Brain microvascular endothelial cell (primary cell): Measurements from ENCODE around the gene CDK5RAP2.
"Not testable (repeated sequence)": the region's sequence is repeated elsewhere in the genome, so short reads cannot be mapped to it uniquely, and the experiment has no call there.

Experiments used
- DNase-seq: peaks from one replicate; pipeline ENCODE4 v3.0.0-alpha.2; 2020
- H3K27ac ChIP-seq: fragments of 250-450 bp; sonication (Bioruptor Pico); 2 replicates; pipeline ENCODE4 v1.5.1; 2020; ENCODE audit warnings: mild to moderate bottlenecking, moderate library complexity
- H3K27me3 ChIP-seq: fragments of 250-450 bp; sonication (Bioruptor Pico); replicated peaks from 2 replicates; pipeline ENCODE4 v1.5.1; 2020; ENCODE audit warnings: mild to moderate bottlenecking
- H3K36me3 ChIP-seq: fragments of 250-450 bp; sonication (Bioruptor Pico); replicated peaks from 2 replicates; pipeline ENCODE4 v1.5.1; 2020; ENCODE audit warnings: mild to moderate bottlenecking
- H3K4me3 ChIP-seq: 2 replicates; pipeline ENCODE4 v1.5.1; 2011; ENCODE audit warnings: low read depth, mild to moderate bottlenecking, control low read depth, low read length, moderate library complexity
- in situ Hi-C: cut with HindIII; loops from 2 replicates; pipeline ENCODE4 v1.10.0; 2017; ENCODE audit warnings: low sequenced_read_pairs, low pct_ligation_motif_present
- TF ChIP-seq, protein P1 (sequence below): IDR thresholded peaks from 2 replicates; pipeline ENCODE4 v1.5.1; 2011; ENCODE audit warnings: low read depth, mild to moderate bottlenecking, moderate library complexity, low read length, control low read depth, inconsistent platforms; ENCODE audit errors: missing control alignments

CDK5RAP2 gene

DNA sequence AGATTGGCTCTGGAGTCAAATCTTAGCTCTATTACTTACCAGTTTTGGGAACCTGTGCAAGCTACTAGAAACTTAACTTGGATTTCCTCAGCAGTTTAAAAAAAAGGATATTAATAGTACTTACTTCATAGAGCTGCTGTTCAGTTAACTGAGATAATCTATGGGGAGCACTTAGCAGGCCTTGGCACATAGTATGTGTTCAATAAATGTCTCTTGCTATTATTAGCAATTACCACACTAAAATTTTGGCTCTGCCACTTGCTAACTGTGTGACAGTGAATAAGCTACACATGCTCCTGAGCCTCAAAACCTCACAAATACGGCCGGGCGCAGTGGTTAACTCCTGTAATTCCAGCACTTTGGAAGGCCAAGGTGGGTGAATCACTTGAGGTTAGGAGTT is 55.9 kb downstream of the CDK5RAP2 start:
- no peak overlapping the region for H3K27ac ChIP-seq
- in situ Hi-C loops: no loop called here
- DNase-seq: no peak
- TF ChIP-seq, protein P1, sequence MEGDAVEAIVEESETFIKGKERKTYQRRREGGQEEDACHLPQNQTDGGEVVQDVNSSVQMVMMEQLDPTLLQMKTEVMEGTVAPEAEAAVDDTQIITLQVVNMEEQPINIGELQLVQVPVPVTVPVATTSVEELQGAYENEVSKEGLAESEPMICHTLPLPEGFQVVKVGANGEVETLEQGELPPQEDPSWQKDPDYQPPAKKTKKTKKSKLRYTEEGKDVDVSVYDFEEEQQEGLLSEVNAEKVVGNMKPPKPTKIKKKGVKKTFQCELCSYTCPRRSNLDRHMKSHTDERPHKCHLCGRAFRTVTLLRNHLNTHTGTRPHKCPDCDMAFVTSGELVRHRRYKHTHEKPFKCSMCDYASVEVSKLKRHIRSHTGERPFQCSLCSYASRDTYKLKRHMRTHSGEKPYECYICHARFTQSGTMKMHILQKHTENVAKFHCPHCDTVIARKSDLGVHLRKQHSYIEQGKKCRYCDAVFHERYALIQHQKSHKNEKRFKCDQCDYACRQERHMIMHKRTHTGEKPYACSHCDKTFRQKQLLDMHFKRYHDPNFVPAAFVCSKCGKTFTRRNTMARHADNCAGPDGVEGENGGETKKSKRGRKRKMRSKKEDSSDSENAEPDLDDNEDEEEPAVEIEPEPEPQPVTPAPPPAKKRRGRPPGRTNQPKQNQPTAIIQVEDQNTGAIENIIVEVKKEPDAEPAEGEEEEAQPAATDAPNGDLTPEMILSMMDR: no peak
- H3K36me3 ChIP-seq: peaks cover 21% of the 10 kb centered on the region
- H3K27me3 ChIP-seq: no peaks in the 10 kb centered on the region
- no peak overlapping the region for H3K4me3 ChIP-seq

DNA sequence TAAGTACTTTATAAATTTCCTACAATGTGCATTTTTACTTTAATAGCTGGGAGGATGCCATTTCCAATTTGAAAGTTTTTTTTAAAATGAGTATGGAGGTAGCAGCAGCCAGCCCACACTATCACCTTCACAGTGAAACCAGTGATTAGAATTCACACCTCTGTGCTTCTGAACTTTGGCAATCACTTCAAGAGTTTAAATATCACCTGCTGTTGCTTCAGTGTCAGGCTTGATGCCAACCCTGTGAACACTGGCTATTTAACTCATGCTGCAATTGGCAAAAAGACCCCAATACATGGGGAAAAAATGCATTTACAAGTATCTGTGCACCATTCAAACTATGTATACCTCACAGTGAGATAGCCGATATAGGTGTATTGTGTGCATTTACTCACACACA is 57.4 kb downstream of the CDK5RAP2 start:
- DNase-seq: no peak
- peaks cover 9% of the 10 kb centered on the region for H3K36me3 ChIP-seq
- no peaks in the 10 kb centered on the region for H3K27me3 ChIP-seq

DNA sequence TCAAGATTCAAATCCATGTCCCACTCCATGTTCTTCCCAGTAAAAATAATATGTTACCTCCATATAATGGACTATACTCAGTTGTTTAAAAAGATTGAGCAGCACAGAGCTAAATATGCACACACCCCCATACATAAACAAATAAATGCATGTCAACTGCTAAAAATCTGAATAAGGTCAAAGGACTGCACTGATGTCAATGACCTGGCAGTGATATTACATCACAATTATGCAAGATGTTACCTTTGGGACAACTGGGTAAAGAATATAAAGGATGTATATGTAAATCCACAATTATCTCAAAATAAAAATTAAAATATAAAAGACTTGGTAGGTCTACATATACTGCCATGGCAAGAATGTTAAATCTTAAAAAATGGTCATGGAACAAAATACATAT is 57.9 kb downstream of the CDK5RAP2 start:
- peaks cover 7% of the 10 kb centered on the region for H3K36me3 ChIP-seq
- in situ Hi-C loops: no loop called here
- H3K27ac ChIP-seq: no peak overlapping the region
- H3K4me3 ChIP-seq: no peak overlapping the region
- DNase-seq: no peak
- H3K27me3 ChIP-seq: no peaks in the 10 kb centered on the region
- TF ChIP-seq, protein P1: no peak

More for the DNA sequence above, 57.4 kb downstream of the CDK5RAP2 start:
- Histone ChIP-seq H3K4me3 (no peak overlapping the region), H3K27ac (no peak overlapping the region)
- in situ Hi-C loops: no loop called here
- TF ChIP-seq, protein P1: no peak

DNA sequence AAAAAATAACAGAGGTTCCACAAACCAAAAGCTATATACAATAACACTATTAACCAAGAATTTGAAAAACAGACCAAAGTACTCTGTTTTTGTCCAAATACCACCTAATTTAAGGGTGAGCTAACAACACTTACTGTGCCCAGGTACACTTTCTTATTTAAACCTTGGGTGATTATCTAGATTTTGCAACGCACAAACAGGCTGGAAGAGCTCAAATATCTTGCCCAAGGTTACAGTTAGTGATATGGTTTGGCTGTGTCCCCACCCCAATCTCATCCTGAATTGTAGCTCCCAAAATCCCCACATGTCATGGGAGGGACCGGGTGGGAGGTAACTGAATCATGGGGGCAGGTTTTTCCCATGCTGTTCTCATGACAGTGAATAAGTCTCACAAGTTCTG is 58.9 kb downstream of the CDK5RAP2 start:
- H3K4me3 ChIP-seq: no peak overlapping the region
- in situ Hi-C loops: no loop called here

DNA sequence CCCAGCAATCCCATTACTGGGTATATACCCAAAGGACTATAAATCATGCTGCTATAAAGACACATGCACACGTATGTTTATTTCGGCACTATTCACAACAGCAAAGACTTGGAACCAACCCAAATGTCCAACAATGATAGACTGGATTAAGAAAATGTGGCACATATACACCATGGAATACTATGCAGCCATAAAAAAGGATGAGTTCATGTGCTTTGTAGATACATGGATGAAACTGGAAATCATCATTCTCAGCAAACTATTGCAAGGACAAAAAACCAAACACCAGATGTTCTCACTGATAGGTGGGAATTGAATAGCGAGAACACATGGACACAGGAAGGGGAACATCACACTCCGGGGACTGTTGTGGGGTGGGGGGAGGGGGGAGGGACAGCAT is 64.0 kb downstream of the CDK5RAP2 start:
- H3K27me3 ChIP-seq, H3K4me3 ChIP-seq, DNase-seq, H3K36me3 ChIP-seq, H3K27ac ChIP-seq, in situ Hi-C loops: not testable (repeated sequence)

More for the DNA sequence above, 58.9 kb downstream of the CDK5RAP2 start:
- Histone ChIP-seq H3K27ac (no peak overlapping the region), H3K36me3 (peaks cover 4% of the 10 kb centered on the region), H3K27me3 (no peaks in the 10 kb centered on the region)
- TF ChIP-seq, protein P1: no peak
- DNase-seq: no peak

DNA sequence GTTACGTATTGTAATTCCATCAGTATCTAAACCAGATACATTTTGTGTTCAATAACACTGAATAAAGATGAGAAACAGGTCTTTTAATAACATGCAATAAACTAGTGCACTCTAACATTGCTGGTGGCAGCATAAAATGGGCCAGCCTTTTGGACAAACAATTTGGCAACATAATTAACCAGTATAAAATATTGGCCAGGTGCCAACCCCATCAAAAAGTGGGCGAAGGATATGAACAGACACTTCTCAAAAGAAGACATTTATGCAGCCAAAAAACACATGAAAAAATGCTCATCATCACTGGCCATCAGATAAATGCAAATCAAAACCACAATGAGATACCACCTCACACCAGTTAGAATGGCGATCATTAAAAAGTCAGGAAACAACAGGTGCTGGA is 64.5 kb downstream of the CDK5RAP2 start:
- in situ Hi-C loops, H3K36me3 ChIP-seq, H3K27me3 ChIP-seq, H3K27ac ChIP-seq, DNase-seq, H3K4me3 ChIP-seq: not testable (repeated sequence)

DNA sequence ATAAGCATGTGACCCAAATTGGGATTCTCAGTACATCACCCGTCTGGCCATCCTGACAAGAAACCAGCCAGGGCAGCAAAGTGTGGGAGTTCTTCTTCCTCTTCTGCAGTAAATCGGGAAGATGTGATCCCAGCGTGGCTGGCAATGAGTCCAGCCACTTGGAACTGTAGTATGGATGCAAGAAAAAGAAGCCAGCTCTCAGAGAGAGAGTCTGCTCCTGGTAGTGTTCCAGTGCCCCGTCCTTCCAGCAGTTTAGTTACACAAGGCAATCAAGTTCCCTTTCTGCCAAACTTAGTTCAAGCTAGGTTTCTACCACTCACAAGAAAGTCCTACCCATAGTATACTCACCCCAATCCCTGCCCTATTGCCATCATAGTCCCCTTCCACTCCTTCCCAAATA is 65.6 kb downstream of the CDK5RAP2 start:
- no peak overlapping the region for H3K4me3 ChIP-seq
- H3K27me3 ChIP-seq: no peaks in the 10 kb centered on the region
- no peak overlapping the region for H3K27ac ChIP-seq
- TF ChIP-seq, protein P1: no peak
- in situ Hi-C loops: no loop called here
- no peak for DNase-seq
- H3K36me3 ChIP-seq: no peaks in the 10 kb centered on the region
